Type B pancreatic cell (in vitro differentiated cells): ENCODE data around the gene DUSP15. TPM values are rescaled to one million over a fixed set of nuclear protein-coding genes. Genes with fewer than 3 reads are reported as not detected.
"Not testable (repeated sequence)": the region's sequence is repeated elsewhere in the genome, so short reads cannot be mapped to it uniquely, and the experiment has no call there.

Experiments
- DNase-seq: peaks from one replicate; pipeline ENCODE4 v3.0.0; 2021; ENCODE audit warnings: mixed read lengths; ENCODE audit not compliant: unreplicated experiment; ENCODE audit errors: extremely low spot score
- H3K27ac Mint-ChIP-seq: 2 replicates; pipeline ENCODE4 v1.8.0; 2021; ENCODE audit warnings: mild to moderate bottlenecking, mixed read lengths
- H3K27me3 Mint-ChIP-seq: 2 replicates; pipeline ENCODE4 v1.8.0; 2021; ENCODE audit warnings: mixed read lengths
- H3K36me3 Mint-ChIP-seq: 2 replicates; pipeline ENCODE4 v1.8.0; 2021; ENCODE audit warnings: mixed read lengths
- H3K4me1 Mint-ChIP-seq: one replicate; pipeline ENCODE4 v1.8.0; 2021; ENCODE audit warnings: mixed read lengths; ENCODE audit not compliant: unreplicated experiment
- H3K4me3 Mint-ChIP-seq: 2 replicates; pipeline ENCODE4 v1.8.0; 2021; ENCODE audit warnings: mild to moderate bottlenecking, mixed read lengths
- H3K9me3 Mint-ChIP-seq: 2 replicates; pipeline ENCODE4 v1.8.0; 2021; ENCODE audit warnings: mixed read lengths
- long read RNA-seq: library from polyadenylated mRNA; unstranded; transcript quantifications from one replicate; pipeline ENCODE4 v2.0.0, GENCODE V29; 2020
- total RNA-seq: library from RNA; stranded (reverse); gene quantifications from 2 replicates; pipeline ENCODE4 v1.2.1, GENCODE V29; 2021; ENCODE audit warnings: low replicate concordance
- TF ChIP-seq, protein P1 (sequence below): fragments of 200-600 bp; sonication (generic); conservative IDR thresholded peaks from 2 replicates; pipeline ENCODE4 v1.5.0; 2021; ENCODE audit warnings: antibody characterized with exemption, mild to moderate bottlenecking

Gene DUSP15, protein sequence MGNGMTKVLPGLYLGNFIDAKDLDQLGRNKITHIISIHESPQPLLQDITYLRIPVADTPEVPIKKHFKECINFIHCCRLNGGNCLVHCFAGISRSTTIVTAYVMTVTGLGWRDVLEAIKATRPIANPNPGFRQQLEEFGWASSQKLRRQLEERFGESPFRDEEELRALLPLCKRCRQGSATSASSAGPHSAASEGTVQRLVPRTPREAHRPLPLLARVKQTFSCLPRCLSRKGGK
- 3.0 and 9.1 TPM in 2 replicates for total RNA-seq
- long read RNA-seq: 0 reads

DNA sequence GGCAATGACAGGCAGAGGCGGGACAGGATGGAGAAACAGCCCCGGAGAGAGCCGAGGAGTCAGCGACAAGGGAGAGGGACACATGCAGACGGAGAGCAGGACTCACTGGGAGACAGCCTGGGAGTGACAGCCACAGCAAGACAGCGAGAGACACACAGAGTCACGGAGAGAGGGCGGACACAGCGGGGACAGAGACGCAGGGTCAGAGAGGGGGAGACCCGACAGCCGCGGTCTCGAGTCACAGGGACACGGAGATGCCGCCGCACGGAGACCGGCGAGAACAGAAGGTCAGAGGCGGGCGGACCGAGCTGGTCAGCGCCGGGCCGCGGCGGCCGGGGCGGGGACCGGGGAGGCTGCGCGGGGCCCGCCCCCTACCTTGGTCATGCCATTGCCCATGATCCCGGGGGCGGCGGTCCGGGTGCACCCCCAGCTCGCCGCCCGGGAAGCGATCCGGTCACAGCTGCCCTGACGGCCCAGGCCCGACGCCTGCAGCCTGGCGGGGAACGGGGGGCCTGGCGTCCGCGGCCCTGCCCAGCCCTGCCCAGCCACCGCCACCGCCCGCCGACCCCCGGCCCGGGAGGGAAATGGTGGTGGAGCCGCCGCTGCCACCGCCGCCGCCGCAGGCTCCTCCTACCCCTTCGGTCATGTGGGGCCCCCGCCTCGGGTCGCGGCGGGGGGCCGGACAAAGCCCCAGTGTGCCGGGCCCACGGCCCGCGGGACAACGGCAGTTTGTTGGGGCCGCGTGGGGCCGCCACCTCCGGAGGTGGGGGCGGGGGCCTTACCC lies at the start of gene DUSP15, which contains the start of gene TTLL9:
TSS of gene DUSP15 (minus strand) at position 586 of the 784 bp plus-strand sequence. CDS start at position 396, 190 bp downstream.
TSS of gene TTLL9 (plus strand) at position 693 of the 784 bp plus-strand sequence. CDS start 493 bp downstream, outside the sequence.
- Mint-ChIP-seq H3K4me3 (peak within 1 kb of the TSS; percentile 94), H3K27me3 (peaks cover 57% of the 10 kb centered on the region), H3K36me3 (no peaks in the 10 kb centered on the region), H3K27ac (peak within 1 kb of the TSS; percentile 79), H3K9me3 (no peaks in the 10 kb centered on the region), H3K4me1 (peaks cover 17% of the 10 kb centered on the region)
- DNase-seq: no peak
- TF ChIP-seq, protein P1, sequence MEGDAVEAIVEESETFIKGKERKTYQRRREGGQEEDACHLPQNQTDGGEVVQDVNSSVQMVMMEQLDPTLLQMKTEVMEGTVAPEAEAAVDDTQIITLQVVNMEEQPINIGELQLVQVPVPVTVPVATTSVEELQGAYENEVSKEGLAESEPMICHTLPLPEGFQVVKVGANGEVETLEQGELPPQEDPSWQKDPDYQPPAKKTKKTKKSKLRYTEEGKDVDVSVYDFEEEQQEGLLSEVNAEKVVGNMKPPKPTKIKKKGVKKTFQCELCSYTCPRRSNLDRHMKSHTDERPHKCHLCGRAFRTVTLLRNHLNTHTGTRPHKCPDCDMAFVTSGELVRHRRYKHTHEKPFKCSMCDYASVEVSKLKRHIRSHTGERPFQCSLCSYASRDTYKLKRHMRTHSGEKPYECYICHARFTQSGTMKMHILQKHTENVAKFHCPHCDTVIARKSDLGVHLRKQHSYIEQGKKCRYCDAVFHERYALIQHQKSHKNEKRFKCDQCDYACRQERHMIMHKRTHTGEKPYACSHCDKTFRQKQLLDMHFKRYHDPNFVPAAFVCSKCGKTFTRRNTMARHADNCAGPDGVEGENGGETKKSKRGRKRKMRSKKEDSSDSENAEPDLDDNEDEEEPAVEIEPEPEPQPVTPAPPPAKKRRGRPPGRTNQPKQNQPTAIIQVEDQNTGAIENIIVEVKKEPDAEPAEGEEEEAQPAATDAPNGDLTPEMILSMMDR: no peak

DNA sequence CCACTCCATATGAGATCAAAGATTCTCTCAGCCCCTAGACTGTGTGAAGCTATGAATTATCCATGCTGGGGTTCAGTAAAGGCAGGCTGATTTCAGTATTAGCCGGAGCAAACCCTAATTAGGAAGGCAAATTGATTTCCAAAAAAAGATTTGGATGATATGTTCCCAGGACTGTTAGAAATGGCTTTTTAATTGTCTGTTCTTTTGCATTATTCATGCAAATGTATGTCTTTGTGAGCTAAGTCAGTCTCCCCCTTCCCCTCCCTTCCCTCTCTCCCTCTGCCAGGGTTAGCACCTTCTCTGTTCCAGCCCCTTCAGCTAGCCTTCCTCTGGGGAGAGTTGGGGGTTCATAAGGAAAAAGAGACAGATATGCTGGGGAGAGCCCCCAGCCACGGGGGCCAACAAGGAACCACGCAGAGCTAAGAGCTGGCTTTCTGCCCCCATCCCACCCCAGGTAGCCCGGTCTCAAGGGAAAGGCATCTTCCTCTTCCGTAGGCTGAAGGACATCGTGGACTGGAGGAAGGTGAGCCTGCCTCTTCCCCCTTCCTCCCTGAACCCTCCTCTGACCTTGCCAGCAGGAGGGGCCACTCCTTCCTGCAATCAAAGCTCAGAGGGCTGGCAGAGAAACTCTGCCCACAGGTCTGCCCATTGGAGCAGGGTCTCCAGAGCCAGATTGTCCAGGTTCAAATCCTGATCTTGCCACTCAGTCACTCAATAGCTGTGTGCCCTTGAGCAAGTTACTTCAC lies 49.3 kb upstream of the DUSP15 start:
- Mint-ChIP-seq H3K4me3 (no peak overlapping the region), H3K9me3 (peaks cover 5% of the 10 kb centered on the region), H3K27ac (no peak overlapping the region), H3K4me1 (peaks cover 19% of the 10 kb centered on the region), H3K27me3 (peaks cover 4% of the 10 kb centered on the region), H3K36me3 (no peaks in the 10 kb centered on the region)
- no peak for DNase-seq
- TF ChIP-seq, protein P1: no peak

DNA sequence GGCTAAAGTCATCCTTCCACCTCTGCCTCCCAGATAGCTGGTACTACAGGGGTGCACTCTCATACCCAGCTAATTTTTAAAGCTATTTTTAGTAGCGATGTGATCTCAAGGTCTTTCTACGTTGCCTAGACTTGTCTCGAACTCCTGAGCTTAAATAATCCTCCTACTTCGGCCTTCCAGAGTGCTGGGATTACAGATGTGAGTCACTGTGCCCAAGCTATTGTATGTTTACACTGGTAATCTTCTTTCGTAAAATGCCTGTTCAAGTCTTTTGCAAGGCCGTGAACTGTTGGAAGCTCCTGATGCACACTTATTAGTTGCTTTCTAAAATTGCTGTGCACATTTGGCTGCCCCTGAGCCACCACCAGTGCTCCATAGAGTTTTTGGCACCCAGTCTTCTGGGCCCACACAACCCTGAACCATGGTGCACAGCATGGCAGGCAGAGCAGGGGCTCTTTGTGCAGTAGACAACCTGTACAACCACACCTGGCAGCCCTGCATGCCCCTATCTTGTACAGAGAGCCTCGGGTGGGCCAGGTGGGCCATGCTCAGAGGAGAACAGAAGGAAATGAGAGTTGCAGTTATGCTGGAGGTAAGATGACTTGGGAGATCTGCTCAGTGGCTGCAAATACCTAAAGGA lies 48.3 kb upstream of the DUSP15 start:
- Mint-ChIP-seq H3K4me3 (no peak overlapping the region), H3K27ac (no peak overlapping the region), H3K9me3 (peaks cover 5% of the 10 kb centered on the region), H3K4me1 (peaks cover 15% of the 10 kb centered on the region), H3K36me3 (no peaks in the 10 kb centered on the region), H3K27me3 (peaks cover 4% of the 10 kb centered on the region)
- DNase-seq: no peak
- TF ChIP-seq, protein P1: no peak

DNA sequence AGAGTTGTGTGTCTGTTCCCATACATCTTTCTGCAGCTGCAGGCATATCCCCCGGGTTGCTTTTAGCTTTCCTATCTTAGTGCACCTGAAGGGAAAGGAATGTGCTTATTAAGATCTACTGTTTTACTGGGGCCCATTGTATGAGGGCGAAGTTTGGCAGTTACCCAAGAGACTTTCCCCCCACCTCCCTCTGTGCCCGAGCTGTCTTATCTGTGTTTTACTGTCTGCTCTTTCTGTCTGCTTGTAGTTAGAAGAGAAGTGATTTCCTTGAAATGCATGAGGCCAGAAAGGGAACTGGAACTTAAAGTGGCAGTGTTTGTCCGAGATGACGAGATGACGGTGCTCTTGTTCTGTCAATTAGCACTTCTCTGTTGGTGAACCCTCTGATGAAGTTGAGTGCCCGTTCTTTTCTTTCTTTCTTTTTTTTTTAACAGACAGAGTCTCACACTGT lies 47.7 kb upstream of the DUSP15 start:
- not testable (repeated sequence) for H3K4me3 Mint-ChIP-seq

DNA sequence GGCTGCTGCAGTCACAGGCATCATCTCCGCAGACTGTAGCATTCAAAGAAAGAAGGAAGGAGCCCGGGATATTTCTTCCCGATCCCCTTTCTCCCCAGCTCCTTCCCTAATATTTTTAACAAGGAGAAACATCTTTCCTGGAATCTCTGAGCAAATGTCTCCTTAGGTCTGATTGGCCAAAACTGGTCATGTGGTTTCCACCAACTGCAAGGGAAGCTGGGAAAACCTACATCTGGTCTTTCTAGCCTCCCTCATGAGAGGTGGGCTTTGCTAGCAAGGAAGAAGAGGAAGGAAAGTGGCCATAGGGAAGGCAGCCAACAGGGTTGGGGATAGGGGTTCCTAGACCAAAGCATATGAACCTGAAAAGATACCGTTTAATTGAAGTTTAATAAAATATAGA lies 46.4 kb upstream of the DUSP15 start:
- H3K9me3 Mint-ChIP-seq: peaks cover 5% of the 10 kb centered on the region
- DNase-seq: no peak
- H3K36me3 Mint-ChIP-seq: no peaks in the 10 kb centered on the region
- peaks cover 19% of the 10 kb centered on the region for H3K4me1 Mint-ChIP-seq
- TF ChIP-seq, protein P1: no peak
- peaks cover 4% of the 10 kb centered on the region for H3K27me3 Mint-ChIP-seq
- no peak overlapping the region for H3K27ac Mint-ChIP-seq
- H3K4me3 Mint-ChIP-seq: no peak overlapping the region

More for the DNA sequence above, 47.7 kb upstream of the DUSP15 start:
- not testable (repeated sequence) for H3K36me3 Mint-ChIP-seq, DNase-seq, H3K27me3 Mint-ChIP-seq, H3K9me3 Mint-ChIP-seq
- Mint-ChIP-seq H3K4me1 (peaks cover 19% of the 10 kb centered on the region), H3K27ac (peak overlapping the region; percentile 39)
